GM21423 (cell line): ENCODE results near the gene BRK1.
"Not testable (repeated sequence)": the region's sequence is repeated elsewhere in the genome, so short reads cannot be mapped to it uniquely, and the experiment has no call there.

Experiments
- ATAC-seq: cut with Tn5 transposase; IDR thresholded peaks from one replicate; pipeline ENCODE4 v1.9.1; 2021; ENCODE audit warnings: mild to moderate bottlenecking, moderate library complexity; ENCODE audit not compliant: unreplicated experiment

The BRK1 gene

DNA sequence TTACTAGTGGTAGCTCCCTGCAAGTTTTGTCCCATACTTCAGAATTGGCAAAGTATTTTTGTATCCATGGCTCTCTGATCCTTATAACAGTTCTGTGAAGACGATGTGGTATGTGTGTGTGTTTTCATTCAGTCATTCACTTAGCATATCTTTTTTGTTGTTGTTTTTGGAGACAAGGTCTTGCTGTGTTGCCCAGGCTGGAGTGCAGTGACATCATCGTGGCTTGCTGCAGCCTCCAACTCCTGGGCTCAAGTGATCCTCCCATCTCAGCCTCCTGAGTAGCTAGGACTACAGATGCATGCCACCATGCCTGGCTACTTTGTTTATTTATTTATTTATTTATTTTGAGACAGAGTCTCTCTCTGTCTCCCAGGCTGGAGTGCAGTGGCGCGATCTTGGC is 60.7 kb downstream of the BRK1 start:
- not testable (repeated sequence) for ATAC-seq
